ENCODE data around the gene MNS1. TPM values are rescaled to one million over a fixed set of nuclear protein-coding genes. Genes with fewer than 3 reads are reported as not detected.

The MNS1 gene
- total and polyA plus RNA-seq, 2 donors (not counting 1 experiment from before 2014, with no cell fraction given): 1.8 to 3.9 TPM

GRCh38 chr15:56484287-56484686 lies 19.4 kb upstream of the MNS1 start:
- Histone ChIP-seq H3K4me3 (replicated peaks in 1 of 4; ENCODE audit: control extremely low read depth in 1 of 4, insufficient read depth in 1 of 4, low read depth in 3 of 4, low read length in 4 of 4) (no peak overlapping the region), H3K9ac (ENCODE audit: insufficient read depth, low read length) (no peak overlapping the region), H3K9me3 (ENCODE audit: control insufficient read depth, insufficient read depth, low read depth, low read length) (no peaks in the 10 kb centered on the region), H3K27ac (ENCODE audit: insufficient read depth, low read length) (no peak overlapping the region), H4K20me1 (ENCODE audit: control insufficient read depth, extremely low read depth, insufficient read depth, low read length) (no peaks in the 10 kb centered on the region), H3K27me3 (ENCODE audit: control insufficient read depth, insufficient read depth, low read length) (peaks cover 3% of the 10 kb centered on the region), H3K4me2 (ENCODE audit: extremely low read depth, insufficient read depth, low read length) (no peak overlapping the region), H3K79me2 (ENCODE audit: control insufficient read depth, insufficient read depth, low read length) (no peaks in the 10 kb centered on the region), H3K4me1 (ENCODE audit: control insufficient read depth, extremely low read depth, insufficient read depth, low read length) (no peaks in the 10 kb centered on the region), H2AFZ (ENCODE audit: low read length) (no peak overlapping the region), H3K36me3 (ENCODE audit: control insufficient read depth, insufficient read depth, low read length) (no peaks in the 10 kb centered on the region)
- TF ChIP-seq CTCF (conservative IDR thresholded peaks at IDR 0.05 in 1 of 2, IDR thresholded peaks at IDR 0.05 in 1 of 2; ENCODE audit: low read depth in 1 of 2, low read length in 2 of 2) (no peak), EZH2 (IDR thresholded peaks at IDR 0.05; ENCODE audit: low read length, missing control alignments) (no peak)
- no peak for DNase-seq (ENCODE audit: low read depth in 2 of 2)

- Histone ChIP-seq H3K4me1 (ENCODE audit: control insufficient read depth, extremely low read depth, insufficient read depth, low read length) (no peaks in the 10 kb centered on the region), H3K36me3 (ENCODE audit: control insufficient read depth, insufficient read depth, low read length) (no peaks in the 10 kb centered on the region)
- TF ChIP-seq CTCF (conservative IDR thresholded peaks at IDR 0.05 in 1 of 2, IDR thresholded peaks at IDR 0.05 in 1 of 2; ENCODE audit: low read depth in 1 of 2, low read length in 2 of 2): no peak
Measured at GRCh38 chr15:56475351-56475750, 10.4 kb upstream of the MNS1 start.

GRCh38 chr15:56473017-56473416 lies 8.1 kb upstream of the MNS1 start:
- no peaks in the 10 kb centered on the region for H3K36me3 ChIP-seq (ENCODE audit: control insufficient read depth, insufficient read depth, low read length)
- DNase-seq (ENCODE audit: low read depth in 2 of 2): no peak
- H3K27ac ChIP-seq (ENCODE audit: insufficient read depth, low read length): no peak overlapping the region
- H3K9ac ChIP-seq (ENCODE audit: insufficient read depth, low read length): no peak overlapping the region
- TF ChIP-seq CTCF (conservative IDR thresholded peaks at IDR 0.05 in 1 of 2, IDR thresholded peaks at IDR 0.05 in 1 of 2; ENCODE audit: low read depth in 1 of 2, low read length in 2 of 2): no peak
- TF ChIP-seq EZH2 (IDR thresholded peaks at IDR 0.05; ENCODE audit: low read length, missing control alignments): no peak
- H4K20me1 ChIP-seq (ENCODE audit: control insufficient read depth, extremely low read depth, insufficient read depth, low read length): no peaks in the 10 kb centered on the region
- H3K4me1 ChIP-seq (ENCODE audit: control insufficient read depth, extremely low read depth, insufficient read depth, low read length): peaks cover under 1% of the 10 kb centered on the region
- no peaks in the 10 kb centered on the region for H3K9me3 ChIP-seq (ENCODE audit: control insufficient read depth, insufficient read depth, low read depth, low read length)
- H3K4me2 ChIP-seq (ENCODE audit: extremely low read depth, insufficient read depth, low read length): no peak overlapping the region
- H3K4me3 ChIP-seq (replicated peaks in 1 of 4; ENCODE audit: control extremely low read depth in 1 of 4, insufficient read depth in 1 of 4, low read depth in 3 of 4, low read length in 4 of 4): no peak overlapping the region
- H3K27me3 ChIP-seq (ENCODE audit: control insufficient read depth, insufficient read depth, low read length): no peaks in the 10 kb centered on the region
- no peaks in the 10 kb centered on the region for H3K79me2 ChIP-seq (ENCODE audit: control insufficient read depth, insufficient read depth, low read length)
- H2AFZ ChIP-seq (ENCODE audit: low read length): no peak overlapping the region

More at GRCh38 chr15:56475351-56475750, 10.4 kb upstream of the MNS1 start:
- H3K9me3 ChIP-seq (ENCODE audit: control insufficient read depth, insufficient read depth, low read depth, low read length): no peaks in the 10 kb centered on the region
- no peaks in the 10 kb centered on the region for H3K79me2 ChIP-seq (ENCODE audit: control insufficient read depth, insufficient read depth, low read length)
- no peak overlapping the region for H2AFZ ChIP-seq (ENCODE audit: low read length)
- no peak for DNase-seq (ENCODE audit: low read depth in 2 of 2)
- H3K27me3 ChIP-seq (ENCODE audit: control insufficient read depth, insufficient read depth, low read length): no peaks in the 10 kb centered on the region
- H3K27ac ChIP-seq (ENCODE audit: insufficient read depth, low read length): no peak overlapping the region
- no peak overlapping the region for H3K4me3 ChIP-seq (replicated peaks in 1 of 4; ENCODE audit: control extremely low read depth in 1 of 4, insufficient read depth in 1 of 4, low read depth in 3 of 4, low read length in 4 of 4)
- H3K9ac ChIP-seq (ENCODE audit: insufficient read depth, low read length): no peak overlapping the region
- H3K4me2 ChIP-seq (ENCODE audit: extremely low read depth, insufficient read depth, low read length): no peak overlapping the region
- H4K20me1 ChIP-seq (ENCODE audit: control insufficient read depth, extremely low read depth, insufficient read depth, low read length): no peaks in the 10 kb centered on the region

All from fibroblast of lung (primary cell).